Jurkat, Clone E6-1 (cell line): Measurements from ENCODE around the gene TMEM259.

Experiments
- DNase-seq: peaks from one replicate; pipeline ENCODE4 v3.0.0-alpha.2; 2011; ENCODE audit warnings: low read depth, low spot score
- H3K4me3 ChIP-seq: 2 replicates; pipeline ENCODE4 v1.5.1; 2011; ENCODE audit warnings: mild to moderate bottlenecking, low read length, control low read depth, moderate library complexity

TMEM259 gene

GRCh38 chr19:994516-994915 lies 26.4 kb downstream of the TMEM259 start:
- H3K4me3 ChIP-seq, result no peak overlapping the region

GRCh38 chr19:993831-994393 lies 27.0 kb downstream of the TMEM259 start:
- no peak for DNase-seq
- no peak overlapping the region for H3K4me3 ChIP-seq

More at GRCh38 chr19:994516-994915, 26.4 kb downstream of the TMEM259 start:
- DNase-seq, result no peak

- H3K4me3 ChIP-seq, result no peak overlapping the region
- no peak for DNase-seq
Measured at GRCh38 chr19:993361-993830, 27.5 kb downstream of the TMEM259 start.

- DNase-seq, result no peak
- H3K4me3 ChIP-seq, result no peak overlapping the region
Measured at GRCh38 chr19:992670-993055, 28.3 kb downstream of the TMEM259 start.

GRCh38 chr19:991932-992669 lies 28.8 kb downstream of the TMEM259 start:
- DNase-seq, result no peak
- no peak overlapping the region for H3K4me3 ChIP-seq

- H3K4me3 ChIP-seq, result no peak overlapping the region
- no peak for DNase-seq
Measured at GRCh38 chr19:991174-991931, 29.6 kb downstream of the TMEM259 start.

GRCh38 chr19:990746-991145 lies 30.2 kb downstream of the TMEM259 start:
- DNase-seq, result no peak
- H3K4me3 ChIP-seq, result no peak overlapping the region

- no peak for DNase-seq
- H3K4me3 ChIP-seq, result no peak overlapping the region
Measured at GRCh38 chr19:990119-990571, 30.8 kb downstream of the TMEM259 start.

- no peak overlapping the region for H3K4me3 ChIP-seq
- DNase-seq, result no peak
Measured at GRCh38 chr19:989381-990081, 31.4 kb downstream of the TMEM259 start.

GRCh38 chr19:988510-988909 lies 32.4 kb downstream of the TMEM259 start:
- no peak for DNase-seq
- no peak overlapping the region for H3K4me3 ChIP-seq

GRCh38 chr19:988081-988480 lies 32.8 kb downstream of the TMEM259 start:
- no peak overlapping the region for H3K4me3 ChIP-seq
- DNase-seq, result no peak

- DNase-seq, result no peak
- H3K4me3 ChIP-seq, result no peak overlapping the region
Measured at GRCh38 chr19:986083-986482, 34.8 kb downstream of the TMEM259 start.

- DNase-seq, result peak; percentile 79
- peak within 1 kb of the TSS; percentile 94 for H3K4me3 ChIP-seq
Measured at GRCh38 chr19:984165-984967, 36.6 kb downstream of the TMEM259 start, which contains the start of gene WDR18. TSS of gene WDR18 (plus strand) at chr19:984345. CDS start at chr19:984354, 9 bp downstream.

GRCh38 chr19:982567-983170 lies 38.3 kb downstream of the TMEM259 start:
- H3K4me3 ChIP-seq, result peak overlapping the region; percentile 25
- no peak for DNase-seq

- no peak overlapping the region for H3K4me3 ChIP-seq
- no peak for DNase-seq
Measured at GRCh38 chr19:980133-980998, 40.6 kb downstream of the TMEM259 start.

GRCh38 chr19:979318-979741 lies 41.6 kb downstream of the TMEM259 start:
- DNase-seq, result no peak
- no peak overlapping the region for H3K4me3 ChIP-seq

- no peak for DNase-seq
- H3K4me3 ChIP-seq, result no peak overlapping the region
Measured at GRCh38 chr19:977058-977464, 43.9 kb downstream of the TMEM259 start.
